Mesenchymal stem cell (in vitro differentiated cells and primary cell): ENCODE results near the gene IQCH.

Experiments
- DNase-seq: peaks from one replicate; pipeline ENCODE4 v3.0.0-alpha.2; 2013
- H2AFZ ChIP-seq: one replicate; pipeline ENCODE4 v1.6.1; 2013; ENCODE audit warnings: low read depth, mild to moderate bottlenecking, control low read depth, inconsistent platforms, low read length, moderate library complexity
- H2AK5ac ChIP-seq: 2 replicates; pipeline ENCODE4 v1.6.1; 2013; ENCODE audit warnings: low read length, moderate library complexity, mild to moderate bottlenecking, inconsistent platforms; ENCODE audit not compliant: severe bottlenecking
- H2BK120ac ChIP-seq: one replicate; pipeline ENCODE4 v1.6.1; 2013; ENCODE audit warnings: low read depth, mild to moderate bottlenecking, inconsistent platforms, low read length, moderate library complexity
- H2BK12ac ChIP-seq, 2 experiments: one replicate each; pipeline ENCODE4 v1.6.1; 2013; ENCODE audit warnings: inconsistent platforms in 2 of 2, low read length in 2 of 2, mild to moderate bottlenecking in 2 of 2, moderate library complexity in 2 of 2, control low read depth in 1 of 2
- H2BK15ac ChIP-seq: one replicate; pipeline ENCODE4 v1.6.1; 2013; ENCODE audit warnings: mild to moderate bottlenecking, low read depth, inconsistent platforms; ENCODE audit not compliant: poor library complexity, severe bottlenecking
- H2BK5ac ChIP-seq: 2 replicates; pipeline ENCODE4 v1.6.1; 2013; ENCODE audit warnings: low read depth, mild to moderate bottlenecking, low read length, control low read depth, inconsistent platforms; ENCODE audit not compliant: poor library complexity, severe bottlenecking
- H3K14ac ChIP-seq, 2 experiments: one replicate each; pipeline ENCODE4 v1.6.1; 2013; ENCODE audit warnings: inconsistent platforms in 2 of 2, low read length in 2 of 2, control low read depth in 1 of 2, mild to moderate bottlenecking in 1 of 2, moderate library complexity in 1 of 2
- H3K18ac ChIP-seq, 2 experiments: one replicate each; pipeline ENCODE4 v1.6.1; 2013; ENCODE audit warnings: inconsistent platforms in 2 of 2, low read length in 2 of 2, control low read depth in 1 of 2, low read depth in 1 of 2, mild to moderate bottlenecking in 1 of 2
- H3K23ac ChIP-seq, 2 experiments: one replicate each; pipeline ENCODE4 v1.6.1; 2013; ENCODE audit warnings: inconsistent platforms in 2 of 2, low read length in 2 of 2, mild to moderate bottlenecking in 2 of 2, moderate library complexity in 2 of 2, control low read depth in 1 of 2
- H3K27ac ChIP-seq: 2 replicates; pipeline ENCODE4 v1.5.1; 2013; ENCODE audit warnings: mild to moderate bottlenecking, moderate library complexity, low read length, control low read depth, inconsistent platforms; ENCODE audit not compliant: poor library complexity, severe bottlenecking
- H3K27me3 ChIP-seq, 2 experiments: 2 replicates each; pipeline versions ENCODE4 v1.6.1 to v1.7.0; 2013; ENCODE audit warnings: low read length in 2 of 2, mild to moderate bottlenecking in 2 of 2, moderate library complexity in 2 of 2, control low read depth in 1 of 2, inconsistent platforms in 1 of 2; ENCODE audit not compliant: control insufficient read depth in 1 of 2, insufficient read depth in 1 of 2
- H3K36me3 ChIP-seq, 2 experiments: 2 replicates each; pipeline versions ENCODE4 v1.6.1 to v1.7.0; 2013; ENCODE audit warnings: low read length in 2 of 2, control low read depth in 1 of 2, inconsistent platforms in 1 of 2, low read depth in 1 of 2, mild to moderate bottlenecking in 1 of 2; ENCODE audit not compliant: insufficient read depth in 2 of 2, control insufficient read depth in 1 of 2
- H3K4ac ChIP-seq, 2 experiments: one replicate each; pipeline ENCODE4 v1.6.1; 2013; ENCODE audit warnings: inconsistent platforms in 2 of 2, low read length in 2 of 2, mild to moderate bottlenecking in 2 of 2, moderate library complexity in 2 of 2, control low read depth in 1 of 2, low read depth in 1 of 2
- H3K4me1 ChIP-seq: 2 replicates; pipeline ENCODE4 v1.6.1; 2013; ENCODE audit warnings: low read depth, low read length, control low read depth; ENCODE audit not compliant: control insufficient read depth, insufficient read depth
- H3K4me2 ChIP-seq: 2 replicates; pipeline ENCODE4 v1.6.1; 2013; ENCODE audit warnings: low read length, mild to moderate bottlenecking, inconsistent platforms; ENCODE audit not compliant: poor library complexity, severe bottlenecking
- H3K4me3 ChIP-seq, 2 experiments: 2 replicates each; pipeline versions ENCODE4 v1.5.1 to v1.7.0; 2013; ENCODE audit warnings: low read length in 2 of 2, mild to moderate bottlenecking in 2 of 2, control low read depth in 1 of 2, low read depth in 1 of 2; ENCODE audit not compliant: insufficient read depth in 1 of 2
- H3K79me1 ChIP-seq: replicated peaks from 2 replicates; pipeline ENCODE4 v1.6.1; 2013; ENCODE audit warnings: mild to moderate bottlenecking, control low read depth, low read length, inconsistent platforms; ENCODE audit not compliant: poor library complexity, severe bottlenecking
- H3K9ac ChIP-seq: 2 replicates; pipeline ENCODE4 v1.7.0; 2013; ENCODE audit warnings: mild to moderate bottlenecking, low read length, moderate library complexity
- H3K9me3 ChIP-seq: 2 replicates; pipeline ENCODE4 v1.7.0; 2013; ENCODE audit warnings: mild to moderate bottlenecking, low read length; ENCODE audit not compliant: control insufficient read depth
- H4K8ac ChIP-seq: one replicate; pipeline ENCODE4 v1.6.1; 2013; ENCODE audit warnings: inconsistent platforms, mild to moderate bottlenecking, low read length, moderate library complexity
- H4K91ac ChIP-seq: one replicate; pipeline ENCODE4 v1.6.1; 2013; ENCODE audit warnings: mild to moderate bottlenecking, low read length, inconsistent platforms
- WGBS: methylation state at CpG from one replicate; pipeline ENCODE4 v1.1.7; 2013; ENCODE audit warnings: mixed read lengths; 5-methylcytosine and 5-hydroxymethylcytosine counted together

The IQCH gene

DNA sequence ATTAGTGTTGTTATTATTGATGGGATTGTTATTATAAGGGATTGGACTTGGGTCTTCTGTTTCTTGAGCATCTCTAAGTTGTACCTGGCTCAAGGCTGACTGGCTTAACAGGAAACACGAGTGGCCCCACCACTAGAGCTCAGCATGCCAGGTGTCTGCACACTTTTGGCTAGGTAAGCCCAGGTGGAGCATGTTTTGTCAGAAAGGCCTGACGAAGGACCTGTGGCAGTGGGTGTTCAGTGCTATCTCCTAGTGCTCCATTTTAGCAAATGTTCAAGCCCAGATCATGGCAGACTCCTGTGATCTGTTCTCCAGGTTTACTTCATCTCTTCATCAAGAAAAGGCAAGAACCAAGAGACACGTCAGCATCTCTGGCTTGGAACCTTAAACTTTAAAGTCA is 291.3 kb downstream of the IQCH start:
- H4K91ac ChIP-seq = no peak overlapping the region
- no peak overlapping the region for H2BK5ac ChIP-seq
- peaks cover 16% of the 10 kb centered on the region for H3K4me1 ChIP-seq
- 88% methylated on average over 3 of the region's 3 CpGs for WGBS
- H2AK5ac ChIP-seq = peak overlapping the region; percentile 19
- no peaks in the 10 kb centered on the region for H3K27me3 ChIP-seq
- H3K4me2 ChIP-seq = no peak overlapping the region
- H4K8ac ChIP-seq = no peak overlapping the region
- H3K9ac ChIP-seq = no peak overlapping the region
- H3K14ac ChIP-seq = no peak overlapping the region
- no peak overlapping the region for H3K4me3 ChIP-seq
- H3K9me3 ChIP-seq = no peaks in the 10 kb centered on the region
- no peak overlapping the region for H3K18ac ChIP-seq
- DNase-seq = no peak
- H2BK12ac ChIP-seq = no peak overlapping the region
- no peak overlapping the region for H2AFZ ChIP-seq
- no peak overlapping the region for H3K23ac ChIP-seq
- no peak overlapping the region for H3K27ac ChIP-seq
- H3K36me3 ChIP-seq = peaks cover 6 to 26% of the 10 kb centered on the region in 2 experiments
- H2BK15ac ChIP-seq = no peak overlapping the region
- no peak overlapping the region for H2BK120ac ChIP-seq
- H3K79me1 ChIP-seq = peaks cover 27% of the 10 kb centered on the region
- no peak overlapping the region for H3K4ac ChIP-seq

DNA sequence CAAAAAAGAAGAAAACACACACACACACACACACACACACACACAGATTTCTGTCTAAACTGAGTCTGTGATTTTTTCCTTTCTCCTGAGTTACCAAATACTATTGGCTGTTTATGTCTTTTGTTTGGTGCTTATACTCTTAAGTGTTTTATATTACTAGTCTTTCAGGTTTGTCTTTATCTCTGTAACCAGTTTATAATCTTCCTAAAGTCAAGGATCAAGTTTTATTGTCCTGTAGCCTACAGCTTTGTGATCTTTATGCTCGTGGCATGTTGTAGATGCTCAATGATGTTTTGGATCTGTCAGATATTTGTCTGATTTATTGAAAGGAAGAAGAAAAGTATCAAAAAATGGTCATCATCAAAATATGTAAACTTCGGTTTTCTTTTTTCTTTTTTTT is 292.5 kb downstream of the IQCH start:
- no peak for DNase-seq
- Histone ChIP-seq H3K36me3 (peaks cover 10 to 38% of the 10 kb centered on the region in 2 experiments), H3K4ac (no peak overlapping the region), H2BK12ac (no peak overlapping the region), H3K14ac (no peak overlapping the region), H4K91ac (no peak overlapping the region), H2BK5ac (no peak overlapping the region), H3K4me3 (no peak overlapping the region), H3K23ac (no peak overlapping the region), H2BK120ac (no peak overlapping the region), H2BK15ac (no peak overlapping the region), H3K27ac (no peak overlapping the region), H3K18ac (no peak overlapping the region), H2AFZ (no peak overlapping the region), H2AK5ac (no peak overlapping the region), H3K4me1 (peaks cover 13% of the 10 kb centered on the region), H3K9me3 (no peaks in the 10 kb centered on the region), H3K79me1 (peaks cover 30% of the 10 kb centered on the region), H3K9ac (no peak overlapping the region), H3K27me3 (no peaks in the 10 kb centered on the region), H3K4me2 (no peak overlapping the region), H4K8ac (no peak overlapping the region)
- 83% methylated on average over 2 of the region's 2 CpGs for WGBS

GRCh38 chr15:67547836-67548235 is 293.2 kb downstream of the IQCH start:
- peak overlapping the region; percentile 9 for H3K27ac ChIP-seq
- no peak for DNase-seq
- H3K36me3 ChIP-seq = peaks cover 10 to 44% of the 10 kb centered on the region in 2 experiments
- H3K9me3 ChIP-seq = no peaks in the 10 kb centered on the region
- H3K23ac ChIP-seq = no peak overlapping the region
- no peak overlapping the region for H3K18ac ChIP-seq
- no peaks in the 10 kb centered on the region for H3K27me3 ChIP-seq
- H3K9ac ChIP-seq = peak overlapping the region; percentile 53
- peaks cover 31% of the 10 kb centered on the region for H3K79me1 ChIP-seq
- H3K4me1 ChIP-seq = peaks cover 13% of the 10 kb centered on the region
- no peak overlapping the region for H4K8ac ChIP-seq
- H4K91ac ChIP-seq = no peak overlapping the region
- H2BK12ac ChIP-seq = no peak overlapping the region
- H3K4me3 ChIP-seq = no peak overlapping the region
- no peak overlapping the region for H3K14ac ChIP-seq
- H2AFZ ChIP-seq = no peak overlapping the region
- H2BK15ac ChIP-seq = no peak overlapping the region
- no peak overlapping the region for H2BK120ac ChIP-seq
- no peak overlapping the region for H2AK5ac ChIP-seq
- no peak overlapping the region for H3K4me2 ChIP-seq
- H2BK5ac ChIP-seq = no peak overlapping the region
- WGBS = 73% methylated on average over 3 of the region's 3 CpGs
- no peak overlapping the region for H3K4ac ChIP-seq

DNA sequence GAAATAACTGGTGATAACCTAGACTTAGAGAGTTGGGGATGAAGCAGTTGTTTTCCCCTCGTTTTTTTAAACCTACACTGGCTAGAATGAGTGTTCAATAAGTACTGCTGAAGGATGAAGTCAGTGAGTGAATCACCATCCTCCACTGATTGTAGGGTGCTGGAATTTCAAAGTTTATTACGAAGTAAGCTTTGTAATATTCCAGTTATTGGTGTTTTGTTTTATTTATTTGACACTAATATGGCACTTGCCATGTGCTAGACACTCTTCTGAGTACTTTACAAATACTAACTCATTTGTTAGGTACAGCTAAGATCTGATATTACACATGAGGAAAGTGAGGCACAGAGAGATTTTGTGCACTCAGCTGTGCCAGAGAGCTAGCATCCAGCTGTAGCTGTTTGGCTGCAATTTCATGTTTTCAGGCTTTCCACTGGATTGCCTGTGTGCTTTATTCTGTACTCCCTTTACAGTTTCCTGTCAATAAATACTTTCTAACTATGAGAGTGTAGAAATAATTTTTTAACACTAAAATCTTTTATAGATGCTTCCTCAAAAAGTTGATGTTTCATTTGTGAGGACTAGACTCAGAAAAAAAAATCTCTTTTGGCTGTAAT is 293.8 kb downstream of the IQCH start:
- H3K79me1 ChIP-seq = peaks cover 34% of the 10 kb centered on the region
- peaks cover 10 to 49% of the 10 kb centered on the region in 2 experiments for H3K36me3 ChIP-seq
- H3K27ac ChIP-seq = peak overlapping the region; percentile 43
- H3K14ac ChIP-seq = no peak overlapping the region
- H3K4ac ChIP-seq = no peak overlapping the region
- H3K4me1 ChIP-seq = peaks cover 9% of the 10 kb centered on the region
- H2BK5ac ChIP-seq = no peak overlapping the region
- peak overlapping the region in 1 of 2 experiments; percentile 3 for H3K4me3 ChIP-seq
- no peak overlapping the region for H3K18ac ChIP-seq
- DNase-seq = peak; percentile 59
- H4K8ac ChIP-seq = no peak overlapping the region
- no peak overlapping the region for H4K91ac ChIP-seq
- H3K23ac ChIP-seq = no peak overlapping the region
- no peaks in the 10 kb centered on the region for H3K9me3 ChIP-seq
- no peak overlapping the region for H2BK15ac ChIP-seq
- H3K27me3 ChIP-seq = no peaks in the 10 kb centered on the region
- H2BK120ac ChIP-seq = no peak overlapping the region
- H3K4me2 ChIP-seq = no peak overlapping the region
- H2BK12ac ChIP-seq = no peak overlapping the region
- H3K9ac ChIP-seq = peak overlapping the region; percentile 53
- WGBS = 50% methylated on average over 1 of the region's 2 CpGs
- H2AK5ac ChIP-seq = no peak overlapping the region
- H2AFZ ChIP-seq = no peak overlapping the region
